SIG-M5 treated with dmso at 0.1 percent for 504 hours (cell line): Measurements from ENCODE around the gene CYYR1.

Experiments
- DNase-seq: peaks from one replicate; lab custom pipeline; 2025; ENCODE audit not compliant: unreplicated experiment; lab: John Stamatoyannopoulos, UW

CYYR1 gene

GRCh38 chr21:26572702-26573381, at the start of gene CYYR1:
Gene CYYR1, minus strand, starts transcription at chr21:26573286. Its CDS starts 346 bp downstream, at chr21:26572940.
- no peak for DNase-seq

DNA sequence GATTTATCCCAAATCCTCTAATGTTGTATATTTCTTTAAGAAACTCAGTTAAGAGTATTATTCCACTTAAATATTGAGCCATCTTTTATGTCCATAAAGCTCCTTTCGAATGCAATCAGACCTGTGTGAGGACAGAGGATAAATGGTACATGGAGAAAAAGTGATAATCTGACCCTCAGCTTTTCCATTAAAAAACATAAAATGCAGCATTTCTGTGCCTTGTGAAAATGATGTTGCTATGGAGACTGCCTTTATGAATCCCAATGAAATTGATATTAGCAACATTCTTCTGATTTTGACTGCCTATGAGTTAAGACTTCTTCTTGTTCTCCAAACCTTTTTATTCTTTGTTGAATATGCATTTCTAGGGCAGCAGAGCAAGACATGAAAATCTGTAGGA, 44.1 kb upstream of the CYYR1 start:
- no peak for DNase-seq

DNA sequence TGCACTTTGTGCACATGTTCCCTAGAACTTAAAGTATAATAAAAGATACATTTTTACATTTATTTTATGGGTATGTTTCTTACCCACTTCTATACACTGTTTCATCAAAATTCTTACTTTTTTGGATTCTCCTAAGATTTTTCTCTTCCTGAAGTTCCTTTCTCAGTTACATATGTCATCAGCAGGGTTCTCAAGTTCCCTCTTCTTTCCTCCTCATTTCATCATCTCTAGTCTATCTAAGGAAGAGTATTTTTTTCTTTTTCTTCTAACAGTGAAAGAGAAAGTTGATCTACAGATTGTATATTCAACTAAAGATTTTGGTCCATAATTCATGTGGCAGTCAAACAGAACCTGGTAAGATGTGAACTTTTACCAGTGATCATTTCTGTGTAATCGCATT, 41.2 kb upstream of the CYYR1 start:
- no peak for DNase-seq

GRCh38 chr21:26599261-26599660, 26.2 kb upstream of the CYYR1 start:
- DNase-seq: no peak

- DNase-seq: no peak
Observed at GRCh38 chr21:26597981-26598380, 24.9 kb upstream of the CYYR1 start.

GRCh38 chr21:26597031-26597430, 23.9 kb upstream of the CYYR1 start:
- DNase-seq: no peak

DNA sequence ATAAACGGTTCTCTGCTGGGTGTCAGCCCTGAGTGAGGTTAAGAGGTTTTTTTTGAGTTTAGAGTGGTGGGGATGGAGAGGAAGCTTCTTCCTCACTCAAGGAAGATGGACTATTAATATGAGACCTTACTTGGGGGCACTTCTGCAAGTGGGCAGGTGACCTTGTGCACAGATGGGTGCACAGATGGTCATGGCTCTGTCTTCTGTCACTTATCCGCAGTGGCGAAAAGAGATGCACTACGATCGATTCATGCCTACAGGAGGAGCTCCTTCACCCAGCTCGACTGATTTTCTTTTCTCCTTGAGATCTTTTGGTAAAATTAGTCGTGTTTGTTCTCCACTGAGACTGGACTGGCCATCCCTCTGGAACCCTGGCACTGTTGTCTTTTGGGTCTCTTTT, 22.9 kb upstream of the CYYR1 start:
- DNase-seq: no peak

- no peak for DNase-seq
Observed at GRCh38 chr21:26593800-26594199, 20.7 kb upstream of the CYYR1 start.

GRCh38 chr21:26591543-26591942, 18.5 kb upstream of the CYYR1 start:
- DNase-seq: no peak

GRCh38 chr21:26588446-26588845, 15.4 kb upstream of the CYYR1 start:
- DNase-seq: no peak

DNA sequence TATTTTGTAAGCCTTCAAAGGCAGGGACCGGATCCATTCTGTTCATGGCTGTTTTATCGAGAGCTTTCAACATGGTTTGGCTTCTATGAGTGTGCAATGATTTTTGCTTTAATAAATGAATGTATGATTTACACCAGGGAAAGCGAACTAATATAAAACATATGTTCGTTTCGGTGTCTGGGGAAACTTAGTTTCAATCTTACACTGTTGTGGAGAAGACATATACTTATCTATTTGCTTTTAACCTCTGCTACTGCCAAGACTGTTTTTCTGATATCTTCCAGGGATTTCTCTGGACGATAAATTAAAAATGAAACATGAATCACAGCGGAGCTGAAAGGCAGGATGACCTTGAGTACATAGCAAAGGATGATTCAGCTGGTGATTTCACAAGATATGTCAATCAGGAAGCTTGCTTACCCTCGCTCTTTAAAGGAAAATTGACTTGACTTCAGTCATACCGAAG, 14.7 kb upstream of the CYYR1 start:
- no peak for DNase-seq

GRCh38 chr21:26583769-26584168, 10.7 kb upstream of the CYYR1 start:
- DNase-seq: no peak

GRCh38 chr21:26581818-26582217, 8.7 kb upstream of the CYYR1 start:
- no peak for DNase-seq

DNA sequence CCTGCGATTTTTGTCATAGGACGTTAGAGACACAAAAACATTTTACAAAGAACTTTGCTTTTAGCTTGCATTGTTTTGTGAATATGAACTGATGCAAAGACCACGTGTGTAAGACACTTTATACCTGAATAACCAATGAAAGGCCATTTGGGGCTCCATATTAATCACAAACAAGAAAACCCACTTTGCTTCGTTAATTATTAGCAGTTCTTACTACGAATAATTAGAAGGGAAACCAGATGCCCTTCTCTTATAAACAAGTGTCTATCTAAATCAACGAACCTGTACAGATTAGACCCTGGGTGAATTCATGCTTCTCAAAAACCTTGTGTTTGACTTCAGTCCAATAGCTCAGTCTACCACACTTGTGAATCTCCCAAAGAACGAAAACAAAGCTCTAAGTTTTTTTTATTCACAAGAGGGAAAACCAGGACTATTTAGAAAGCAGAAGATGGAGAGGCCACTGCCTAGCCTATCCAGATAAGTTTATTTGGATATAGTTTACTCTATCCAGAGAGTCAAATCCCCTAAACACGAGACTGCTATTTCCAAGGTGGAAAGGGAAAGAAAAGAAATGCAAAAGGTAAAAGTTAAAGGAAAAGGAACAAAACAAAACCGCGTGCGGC, 897 bp downstream of the CYYR1 start:
- DNase-seq: no peak

DNA sequence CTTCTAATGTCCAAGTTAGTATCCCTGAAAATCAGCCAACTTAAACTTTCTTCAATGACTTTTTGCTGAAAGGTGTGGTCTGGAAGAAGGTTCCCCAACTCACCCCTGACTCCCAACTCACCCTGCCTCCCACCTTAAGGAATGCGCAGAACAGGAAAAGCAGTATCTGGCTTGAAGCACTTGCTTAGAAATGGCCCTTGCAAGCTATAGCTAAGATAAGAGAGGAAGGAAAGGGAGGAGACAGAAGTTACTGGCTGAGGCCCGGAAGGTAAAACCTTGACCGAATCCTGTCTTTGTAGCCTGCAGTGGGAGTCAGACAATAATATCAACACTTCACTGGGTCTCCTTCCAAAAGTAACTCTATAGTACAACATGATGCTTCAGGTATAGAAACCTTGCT, 2.9 kb downstream of the CYYR1 start:
- DNase-seq: no peak

DNA sequence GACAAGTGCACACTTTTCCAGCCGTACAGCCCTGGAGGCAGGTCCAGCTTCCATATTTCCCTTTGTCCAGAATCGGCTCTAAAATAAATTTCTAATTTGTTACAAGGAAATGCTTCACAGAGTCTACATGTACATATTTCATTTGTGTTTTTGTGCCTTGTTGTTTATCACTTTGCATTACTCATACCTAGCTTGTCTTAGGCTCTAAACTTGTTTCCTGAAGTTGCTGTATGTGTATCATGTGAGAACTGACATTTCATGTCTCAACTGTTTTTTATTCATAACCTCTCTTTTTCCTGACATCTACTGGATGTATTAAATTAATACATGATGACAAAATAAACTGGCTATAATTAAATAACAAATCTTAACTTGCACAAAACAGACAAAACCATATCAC, 7.5 kb downstream of the CYYR1 start:
- no peak for DNase-seq

- DNase-seq: peak; percentile 11
Observed at GRCh38 chr21:26565111-26565510, 8.0 kb downstream of the CYYR1 start.

- DNase-seq: no peak
Observed at GRCh38 chr21:26563856-26564503, 9.1 kb downstream of the CYYR1 start.

DNA sequence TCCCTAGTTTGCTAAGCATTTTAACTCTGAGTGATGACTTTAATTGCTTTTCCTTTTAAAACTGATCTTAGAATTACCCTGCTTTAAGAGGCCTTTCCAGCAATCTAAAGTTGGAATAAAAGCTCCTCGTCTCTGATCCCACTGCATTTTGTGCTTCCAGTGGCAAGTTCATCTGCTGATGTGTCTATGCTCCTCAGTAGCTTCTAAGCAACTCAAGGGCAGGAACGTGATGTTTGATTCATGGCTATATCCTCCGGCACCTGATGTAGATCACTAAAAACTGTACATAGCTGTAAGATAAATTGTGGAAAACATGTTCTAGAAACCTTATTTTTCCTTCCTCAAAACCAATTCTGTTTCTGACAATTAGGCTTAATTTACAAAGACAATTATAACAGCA, 12.5 kb downstream of the CYYR1 start:
- DNase-seq: no peak

DNA sequence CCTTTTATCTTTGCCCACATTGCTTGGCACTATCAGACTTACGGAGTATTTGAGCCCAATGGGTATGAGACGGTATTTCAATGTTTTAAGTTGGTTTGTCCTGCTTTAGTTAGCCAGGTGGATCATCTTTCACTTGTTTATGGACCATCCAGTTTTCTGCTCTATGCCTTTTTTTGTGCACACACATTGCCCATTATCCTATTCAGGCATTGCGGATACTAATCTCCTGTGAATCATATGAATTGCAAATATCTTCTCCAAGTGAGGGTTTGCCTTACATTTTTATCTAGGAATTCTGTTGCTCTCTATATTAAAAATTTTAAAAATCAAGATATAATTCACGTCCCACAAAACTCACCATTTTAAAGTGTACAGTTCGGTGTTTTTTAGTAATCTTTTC, 14.0 kb downstream of the CYYR1 start:
- no peak for DNase-seq

- no peak for DNase-seq
Observed at GRCh38 chr21:26557106-26557505, 16.0 kb downstream of the CYYR1 start.

DNA sequence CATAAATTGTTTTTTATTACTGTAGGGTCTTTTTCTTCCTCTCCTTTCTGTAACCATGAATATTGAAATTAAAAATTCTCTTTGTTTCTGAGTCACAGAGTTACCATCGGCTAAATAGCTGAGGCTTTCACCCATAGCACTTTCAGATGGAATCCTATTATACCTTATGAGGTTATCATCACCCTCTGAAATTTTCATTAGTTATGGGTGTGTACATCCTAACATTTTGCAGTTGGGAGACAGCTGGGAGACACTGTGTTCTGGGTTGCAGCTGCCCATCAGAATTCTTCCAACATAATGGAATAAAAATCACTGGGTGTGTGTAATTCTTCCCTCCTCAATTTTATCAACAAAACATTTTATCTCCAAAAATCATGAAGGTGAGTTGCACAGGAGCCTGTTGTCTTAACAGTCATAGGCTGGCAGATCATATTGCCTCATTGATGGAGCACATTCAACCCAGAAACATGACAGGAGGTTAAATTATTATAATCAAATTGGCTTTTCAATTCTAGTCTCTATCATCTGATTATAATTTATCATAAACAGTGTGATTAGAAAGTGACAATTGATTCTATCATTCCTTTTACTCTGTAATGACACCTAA, 17.4 kb downstream of the CYYR1 start:
- no peak for DNase-seq
